Measurements from ENCODE around the gene UBE2E3. TPM values are rescaled to one million over a fixed set of nuclear protein-coding genes. Genes with fewer than 3 reads are reported as not detected.
A peak's percentile ranks its signal among the peaks of the same experiment; 100 is the strongest.

UBE2E3 gene
- total RNA-seq, 4 donors from 2014 or later: 55.5 to 131 (median 99.0) TPM

DNA sequence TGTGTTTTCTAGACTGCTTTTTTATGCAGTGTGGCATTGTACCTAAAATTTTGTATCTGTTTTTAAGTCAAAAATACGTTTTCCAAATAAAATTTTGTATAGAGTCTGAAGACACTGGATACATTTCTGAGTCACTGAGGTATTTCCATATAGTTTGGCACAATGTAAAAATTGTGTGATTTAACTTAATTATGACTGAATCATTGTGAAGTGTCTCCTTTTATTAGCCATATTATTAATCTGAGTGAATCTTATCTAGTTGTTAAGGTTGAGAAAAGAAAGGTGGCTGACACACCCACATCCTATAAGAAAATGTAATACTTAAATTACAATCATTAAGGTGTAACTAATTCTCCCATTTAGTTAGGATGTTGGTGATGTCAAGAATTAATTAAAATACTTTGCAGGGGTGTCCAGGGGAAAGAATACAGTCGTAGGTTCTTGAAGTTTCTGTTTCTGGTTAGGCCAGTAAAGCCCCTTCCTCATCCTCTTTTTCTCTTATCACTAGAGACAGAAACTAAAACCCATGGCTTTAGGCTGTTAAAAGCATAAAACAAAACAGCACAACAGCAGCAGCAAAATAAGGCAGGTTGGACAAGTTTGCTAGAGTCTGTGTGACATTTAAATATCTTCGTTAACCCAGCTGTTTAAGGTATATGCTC is 71.6 kb downstream of the UBE2E3 start:
- DNase-seq (ENCODE audit: low spot score in 2 of 2): no peak
- Histone ChIP-seq H3K9me3 (no peaks in the 10 kb centered on the region), H3K27ac (no peak overlapping the region), H3K27me3 (no peaks in the 10 kb centered on the region), H3K4me1 (no peaks in the 10 kb centered on the region), H3K36me3 (no peaks in the 10 kb centered on the region), H3K4me3 (no peak overlapping the region)
- TF ChIP-seq POLR2A (IDR thresholded peaks at IDR 0.05): no peak
- TF ChIP-seq, protein P1, sequence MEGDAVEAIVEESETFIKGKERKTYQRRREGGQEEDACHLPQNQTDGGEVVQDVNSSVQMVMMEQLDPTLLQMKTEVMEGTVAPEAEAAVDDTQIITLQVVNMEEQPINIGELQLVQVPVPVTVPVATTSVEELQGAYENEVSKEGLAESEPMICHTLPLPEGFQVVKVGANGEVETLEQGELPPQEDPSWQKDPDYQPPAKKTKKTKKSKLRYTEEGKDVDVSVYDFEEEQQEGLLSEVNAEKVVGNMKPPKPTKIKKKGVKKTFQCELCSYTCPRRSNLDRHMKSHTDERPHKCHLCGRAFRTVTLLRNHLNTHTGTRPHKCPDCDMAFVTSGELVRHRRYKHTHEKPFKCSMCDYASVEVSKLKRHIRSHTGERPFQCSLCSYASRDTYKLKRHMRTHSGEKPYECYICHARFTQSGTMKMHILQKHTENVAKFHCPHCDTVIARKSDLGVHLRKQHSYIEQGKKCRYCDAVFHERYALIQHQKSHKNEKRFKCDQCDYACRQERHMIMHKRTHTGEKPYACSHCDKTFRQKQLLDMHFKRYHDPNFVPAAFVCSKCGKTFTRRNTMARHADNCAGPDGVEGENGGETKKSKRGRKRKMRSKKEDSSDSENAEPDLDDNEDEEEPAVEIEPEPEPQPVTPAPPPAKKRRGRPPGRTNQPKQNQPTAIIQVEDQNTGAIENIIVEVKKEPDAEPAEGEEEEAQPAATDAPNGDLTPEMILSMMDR (IDR thresholded peaks at IDR 0.05): no peak
- TF ChIP-seq EP300 (IDR thresholded peaks at IDR 0.05): no peak
- WGBS, 2 donors: 82 to 87% methylated on average over 3 of the region's 3 CpGs

DNA sequence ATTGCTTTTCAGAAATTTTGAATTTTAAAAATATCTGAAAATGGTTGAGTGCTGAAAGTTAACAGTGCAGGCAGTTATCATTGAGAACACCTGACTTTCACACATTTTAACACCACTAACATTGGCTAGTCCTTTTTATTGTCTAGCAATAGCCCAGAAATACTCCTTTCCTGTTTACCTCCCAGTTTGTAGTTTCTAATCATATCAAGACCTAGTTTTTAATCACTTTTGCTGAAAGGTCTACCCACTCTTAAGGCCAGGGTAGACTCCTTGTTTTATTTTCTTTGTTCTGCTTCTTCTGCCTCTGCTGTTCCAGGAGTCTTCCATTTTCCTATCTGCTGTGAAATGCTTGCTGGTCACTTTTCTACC is 72.1 kb downstream of the UBE2E3 start:
- no peak for TF ChIP-seq EP300 (IDR thresholded peaks at IDR 0.05)
- TF ChIP-seq, protein P1 (IDR thresholded peaks at IDR 0.05): no peak
- TF ChIP-seq POLR2A (IDR thresholded peaks at IDR 0.05): no peak
- Histone ChIP-seq H3K9me3 (no peaks in the 10 kb centered on the region), H3K27ac (no peak overlapping the region), H3K4me3 (no peak overlapping the region), H3K27me3 (no peaks in the 10 kb centered on the region), H3K36me3 (no peaks in the 10 kb centered on the region), H3K4me1 (no peaks in the 10 kb centered on the region)
- DNase-seq (ENCODE audit: low spot score in 2 of 2): no peak

DNA sequence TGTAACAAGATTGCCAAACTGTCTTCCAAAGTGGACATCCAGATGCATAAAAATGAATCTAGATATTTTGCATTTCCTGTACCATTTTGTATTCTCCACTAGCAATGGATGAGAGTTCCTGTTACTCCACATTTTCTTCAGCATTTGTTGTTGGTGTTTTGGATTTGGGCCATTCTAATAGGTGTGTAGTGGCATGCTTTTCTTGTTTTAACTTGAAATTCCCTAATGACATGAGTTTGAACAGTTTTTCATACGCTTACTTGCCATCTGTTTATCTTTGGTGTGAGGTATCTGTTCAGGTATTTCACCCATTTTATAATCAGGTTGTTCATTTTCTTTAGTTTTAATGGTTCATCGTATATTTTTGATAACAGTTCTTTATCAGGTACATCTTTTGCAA is 73.9 kb downstream of the UBE2E3 start:
- no peak for DNase-seq (ENCODE audit: low spot score in 2 of 2)
- 96 to 97% methylated on average over 2 of the region's 2 CpGs for WGBS, 2 donors
- Histone ChIP-seq H3K4me3 (no peak overlapping the region), H3K27me3 (no peaks in the 10 kb centered on the region), H3K9me3 (no peaks in the 10 kb centered on the region), H3K27ac (no peak overlapping the region), H3K4me1 (no peaks in the 10 kb centered on the region), H3K36me3 (no peaks in the 10 kb centered on the region)
- TF ChIP-seq, protein P1 (IDR thresholded peaks at IDR 0.05): no peak
- TF ChIP-seq EP300 (IDR thresholded peaks at IDR 0.05) (no peak), POLR2A (IDR thresholded peaks at IDR 0.05) (no peak)

DNA sequence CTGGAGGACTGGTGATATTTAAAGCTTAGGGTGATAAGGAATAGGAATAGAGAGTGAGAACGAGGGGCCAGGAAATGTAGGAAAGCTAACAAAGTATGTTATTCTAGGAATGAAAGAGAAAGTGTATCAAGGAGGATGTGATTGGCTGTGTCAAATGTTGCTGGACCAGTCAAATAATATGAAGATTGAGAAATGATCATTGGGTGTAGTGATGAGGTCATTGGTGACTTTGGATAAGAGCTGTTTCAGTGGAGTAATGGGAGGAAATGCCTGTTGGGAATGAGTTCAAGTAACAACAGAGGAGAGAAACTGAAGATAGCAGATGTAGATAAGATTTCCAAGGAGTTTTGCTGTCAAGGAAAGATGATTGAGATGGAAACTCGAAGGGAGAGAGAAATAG is 74.4 kb downstream of the UBE2E3 start:
- no peaks in the 10 kb centered on the region for H3K36me3 ChIP-seq
- H3K27me3 ChIP-seq: no peaks in the 10 kb centered on the region
- no peak for TF ChIP-seq EP300 (IDR thresholded peaks at IDR 0.05)
- TF ChIP-seq POLR2A (IDR thresholded peaks at IDR 0.05): no peak
- no peak overlapping the region for H3K27ac ChIP-seq
- no peaks in the 10 kb centered on the region for H3K9me3 ChIP-seq
- WGBS, 2 donors: 86 to 94% methylated on average over 2 of the region's 2 CpGs
- no peak overlapping the region for H3K4me3 ChIP-seq
- no peak for DNase-seq (ENCODE audit: low spot score in 2 of 2)
- H3K4me1 ChIP-seq: no peaks in the 10 kb centered on the region

DNA sequence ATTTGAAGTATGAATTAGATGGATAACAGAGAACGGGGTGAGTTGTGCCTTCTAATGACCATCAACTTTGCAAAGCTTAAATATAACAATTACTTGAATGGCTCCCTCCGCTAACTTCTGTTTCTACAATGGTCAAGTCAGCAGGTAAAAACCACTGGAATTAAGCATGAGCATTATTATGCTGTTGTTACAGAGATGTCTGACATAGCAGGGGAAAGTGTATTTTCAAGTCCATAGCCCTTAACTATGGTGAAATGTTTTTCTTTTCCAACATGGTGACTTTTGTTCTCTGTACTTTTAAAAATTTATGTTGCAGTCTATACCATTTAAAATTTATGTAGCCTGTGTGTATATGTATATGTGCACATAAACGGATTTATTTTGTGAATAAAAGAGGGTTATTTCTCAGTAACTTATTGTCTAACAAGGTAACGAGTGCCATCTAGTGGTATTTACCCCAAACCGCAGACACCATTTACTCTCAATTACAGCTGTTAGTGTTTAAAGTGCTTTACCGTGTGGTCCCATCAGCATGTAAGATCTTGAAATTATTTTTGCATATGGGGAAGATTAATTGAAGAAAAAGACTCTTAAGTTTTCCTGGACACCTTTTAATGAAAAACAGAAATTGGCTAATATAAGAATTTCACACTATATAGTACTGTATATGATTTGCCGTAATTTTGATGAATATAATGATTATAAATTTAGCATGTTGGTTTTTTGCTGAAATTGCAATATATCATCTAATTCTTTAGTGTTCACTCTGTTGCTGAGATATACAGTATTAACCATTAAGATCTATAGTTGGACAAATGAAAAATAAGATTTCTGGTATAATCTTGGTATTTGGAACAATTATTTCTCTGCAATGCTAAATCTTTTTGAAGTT is 78.2 kb downstream of the UBE2E3 start:
- H3K36me3 ChIP-seq: no peaks in the 10 kb centered on the region
- no peak overlapping the region for H3K4me3 ChIP-seq
- DNase-seq (ENCODE audit: low spot score in 2 of 2): peak in 1 of 2 donors; percentile 36
- no peaks in the 10 kb centered on the region for H3K9me3 ChIP-seq
- WGBS, 2 donors: 70 to 74% methylated on average over 7 of the region's 7 CpGs
- TF ChIP-seq POLR2A (IDR thresholded peaks at IDR 0.05): no peak
- TF ChIP-seq, protein P1 (IDR thresholded peaks at IDR 0.05): peak; percentile 25 to 66 (median 34)
- TF ChIP-seq EP300 (IDR thresholded peaks at IDR 0.05): no peak
- H3K4me1 ChIP-seq: no peaks in the 10 kb centered on the region
- no peak overlapping the region for H3K27ac ChIP-seq
- no peaks in the 10 kb centered on the region for H3K27me3 ChIP-seq
